Measurements from ENCODE around the gene KCNH3.

- TF ChIP-seq EZH2 (optimal IDR thresholded peaks at IDR 0.05; ENCODE audit: low read depth, low read length) (no peak), CTCF (IDR thresholded peaks at IDR 0.05; ENCODE audit: low read length) (no peak)
Measured at GRCh38 chr12:49527361-49528130, 11.3 kb upstream of the KCNH3 start.
